Stimulated activated CD4-positive, alpha-beta T cell treated with anti-CD3 and anti-CD28 coated beads, Interleukin-15, amount 100 ng/mL, for 24 hours (primary cell): Measurements from ENCODE around the gene STARD13.
"Not testable (repeated sequence)": the region's sequence is repeated elsewhere in the genome, so short reads cannot be mapped to it uniquely, and the experiment has no call there.

Source experiments
- DNase-seq: peaks from one replicate; pipeline ENCODE4 v3.0.0-alpha.2; 2020

The STARD13 gene

DNA sequence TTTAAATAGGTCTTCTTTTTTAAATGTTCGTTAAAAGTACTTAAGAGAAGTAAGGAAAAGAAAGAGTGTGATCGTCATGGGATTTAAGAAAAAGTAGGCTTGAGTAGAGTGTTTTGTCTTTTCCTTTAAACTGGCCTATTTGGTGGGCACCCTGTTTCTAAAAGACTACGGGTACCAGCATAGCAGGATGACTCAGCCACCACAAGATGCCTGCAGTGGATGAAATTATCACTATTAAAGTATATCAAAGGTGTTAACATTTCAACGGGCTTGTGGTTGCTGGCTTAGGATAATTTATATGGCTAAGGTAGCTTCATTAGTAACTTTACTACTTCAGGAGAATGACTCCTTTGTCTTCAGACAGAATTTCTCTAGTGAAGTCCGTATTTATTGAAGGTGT lies 112.6 kb downstream of the STARD13 start:
- no peak for DNase-seq

DNA sequence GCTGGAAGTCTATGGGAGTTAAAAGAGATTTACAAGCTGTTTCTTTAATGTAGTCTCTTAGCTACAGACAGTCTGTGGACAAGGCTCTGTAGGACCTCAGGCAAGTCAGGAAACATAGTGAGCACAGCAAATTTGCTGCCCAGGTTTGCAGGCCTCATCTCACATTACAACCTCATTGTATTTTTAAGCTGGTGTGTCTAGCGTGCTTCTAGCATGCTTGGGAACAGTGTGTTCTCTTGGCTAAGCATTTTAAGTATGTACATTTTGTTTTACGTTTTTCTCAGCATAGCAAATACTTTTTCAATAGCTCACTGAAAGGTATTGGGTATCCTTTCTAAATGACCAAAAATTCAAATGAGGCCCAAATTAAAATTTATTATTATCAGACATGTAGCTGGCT lies 113.2 kb downstream of the STARD13 start:
- no peak for DNase-seq

DNA sequence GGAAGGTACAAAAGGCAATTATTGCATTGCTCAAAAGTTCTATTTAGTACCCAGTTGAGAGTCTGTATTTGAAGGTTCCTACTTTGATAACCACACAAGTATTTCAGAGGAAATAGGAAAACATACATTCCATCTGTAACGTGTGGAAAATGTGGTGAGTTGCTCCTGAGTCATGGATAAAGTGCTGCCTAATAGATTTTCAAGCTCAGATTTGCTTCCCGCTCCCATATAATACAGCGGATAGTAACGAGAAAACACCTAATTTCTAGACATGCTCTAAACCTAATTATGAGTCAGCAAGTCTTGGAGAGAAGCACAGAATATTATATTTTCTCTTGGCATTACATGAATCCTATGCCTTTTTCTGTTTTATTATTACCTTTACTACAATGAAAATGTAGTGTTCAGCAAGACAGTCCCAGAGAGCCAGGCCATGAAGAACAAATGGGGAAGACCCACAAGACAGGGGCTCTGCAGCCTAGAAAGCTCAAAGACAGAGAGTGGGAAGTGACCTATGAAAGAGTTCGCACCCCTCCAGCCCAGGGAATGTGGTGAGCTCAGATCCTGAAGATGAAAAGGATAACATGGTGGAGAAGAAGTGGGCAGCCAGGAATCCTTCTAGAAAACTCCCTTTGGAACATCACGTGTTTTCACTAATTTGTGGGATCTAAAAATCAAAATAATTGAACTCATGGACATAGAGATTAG lies 116.1 kb downstream of the STARD13 start:
- DNase-seq, result no peak

DNA sequence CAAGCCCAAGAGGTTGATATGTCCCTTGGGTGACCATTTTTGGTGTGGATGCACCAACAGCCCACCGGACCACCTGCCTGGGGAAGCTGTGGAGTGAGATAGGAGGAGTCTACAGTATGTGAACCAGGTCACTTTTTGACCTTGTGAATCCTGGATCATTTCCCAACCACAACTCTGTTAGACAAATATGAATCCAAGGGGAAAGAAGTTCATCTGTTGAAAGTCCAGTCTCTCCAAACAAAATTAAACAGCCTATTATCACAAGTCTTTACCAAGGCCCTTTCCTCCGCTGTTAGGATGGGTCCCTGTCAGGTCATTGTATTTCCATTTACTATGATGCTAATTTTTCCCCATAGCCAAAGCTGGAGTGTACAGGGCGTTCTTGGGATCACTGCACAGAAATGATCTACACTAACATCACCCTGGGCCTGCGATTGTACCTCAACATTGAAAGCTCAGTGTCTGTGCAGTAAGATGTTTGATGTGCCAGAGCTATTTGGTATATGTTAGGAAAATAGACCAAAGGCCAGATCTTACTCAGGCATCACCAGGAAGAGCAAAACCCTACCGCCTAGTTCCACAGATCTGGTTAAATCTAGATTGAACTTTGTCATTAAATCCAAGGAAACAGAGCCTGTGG lies 117.1 kb downstream of the STARD13 start:
- DNase-seq, result no peak

DNA sequence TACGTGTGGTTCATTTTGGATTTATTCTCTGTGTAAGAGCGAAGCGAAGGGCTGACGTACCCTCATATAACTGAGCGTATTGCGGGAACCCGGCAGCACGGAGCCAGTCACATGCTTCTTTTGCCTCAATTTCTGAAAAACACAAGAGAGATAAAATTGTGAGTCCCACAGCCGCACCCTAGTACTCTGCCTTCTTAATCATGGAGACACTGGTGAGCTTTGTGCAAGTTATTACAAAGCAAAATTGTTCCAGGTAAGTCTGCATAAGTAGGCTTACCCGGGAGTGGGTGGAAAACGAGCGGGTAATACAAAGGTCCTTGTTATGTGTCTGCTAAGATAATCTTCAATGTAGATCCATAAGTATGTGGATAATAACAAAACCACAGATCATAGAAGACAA lies 118.1 kb downstream of the STARD13 start:
- no peak for DNase-seq

DNA sequence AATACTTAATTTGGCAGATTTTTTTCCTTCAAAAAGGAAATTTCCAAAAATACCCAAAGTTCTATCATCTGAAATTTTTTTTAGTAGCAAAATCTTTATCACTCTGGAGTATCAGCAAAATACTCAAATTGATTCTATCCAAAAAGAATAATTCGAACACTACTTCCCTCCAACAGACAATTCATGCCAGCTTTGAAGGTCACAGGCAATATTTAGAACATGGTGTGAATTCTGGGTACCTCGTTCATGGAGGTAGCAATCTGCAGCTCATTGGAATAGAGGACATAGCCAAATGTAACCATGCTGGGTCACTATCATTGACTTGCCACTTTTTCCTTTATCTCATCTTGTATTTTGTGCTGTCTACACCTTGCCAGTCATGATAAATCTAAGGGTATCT lies 119.8 kb downstream of the STARD13 start:
- no peak for DNase-seq

DNA sequence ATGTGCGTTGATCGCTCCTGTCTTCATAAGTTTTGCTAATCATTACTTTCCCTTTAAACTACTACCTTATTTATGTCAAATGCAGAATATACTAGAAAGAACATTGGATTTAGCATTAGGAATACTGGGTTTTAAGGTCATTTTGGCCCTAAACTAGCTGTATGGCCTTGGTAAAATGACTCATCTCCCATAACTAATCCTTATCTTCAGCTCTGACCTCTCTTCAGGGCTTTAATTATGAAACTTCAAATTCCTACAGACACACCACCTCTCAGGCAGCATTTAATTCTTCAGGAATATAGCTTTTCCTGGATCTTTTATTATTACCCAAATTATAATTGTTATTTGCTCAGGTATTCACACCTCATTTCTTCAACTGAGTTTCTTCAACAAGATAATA lies 121.2 kb downstream of the STARD13 start:
- DNase-seq, result no peak

DNA sequence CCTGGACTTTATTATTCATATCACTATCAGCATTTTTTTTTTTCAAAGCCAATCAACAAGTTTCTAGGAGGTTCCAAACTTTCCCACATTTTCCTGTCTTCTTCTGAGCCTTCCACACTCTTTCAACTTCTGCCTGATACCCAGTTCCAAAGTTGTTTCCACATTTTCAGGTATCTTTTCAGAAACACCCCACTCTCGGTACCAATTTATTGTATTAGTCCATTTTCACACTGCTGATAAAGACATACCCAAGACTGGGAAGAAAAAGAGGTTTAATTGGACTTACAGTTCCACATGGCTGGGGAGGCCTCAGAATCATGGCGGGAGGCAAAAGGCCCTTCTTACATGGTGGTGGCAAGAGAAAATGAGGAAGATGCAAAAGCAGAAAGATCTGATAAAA lies 122.8 kb downstream of the STARD13 start:
- not testable (repeated sequence) for DNase-seq

DNA sequence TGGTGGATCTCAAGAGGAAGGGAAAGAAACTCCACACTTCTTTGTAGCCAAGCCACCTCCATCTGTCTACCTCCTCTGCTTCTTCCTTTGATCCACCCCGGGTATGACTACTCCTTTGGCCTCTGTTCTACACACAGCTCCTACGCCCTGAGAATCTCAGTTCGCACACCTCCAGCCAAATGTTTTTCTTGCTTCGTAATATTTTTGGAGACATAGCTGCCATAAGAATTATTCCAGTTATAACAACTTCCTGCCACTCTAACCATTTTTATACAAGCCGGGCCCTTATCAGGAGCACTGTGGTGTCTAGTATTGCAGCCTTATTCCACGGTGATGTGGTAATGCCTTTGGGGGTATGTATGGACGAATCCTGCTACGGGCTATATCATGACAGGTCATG lies 126.7 kb downstream of the STARD13 start:
- DNase-seq, result no peak

DNA sequence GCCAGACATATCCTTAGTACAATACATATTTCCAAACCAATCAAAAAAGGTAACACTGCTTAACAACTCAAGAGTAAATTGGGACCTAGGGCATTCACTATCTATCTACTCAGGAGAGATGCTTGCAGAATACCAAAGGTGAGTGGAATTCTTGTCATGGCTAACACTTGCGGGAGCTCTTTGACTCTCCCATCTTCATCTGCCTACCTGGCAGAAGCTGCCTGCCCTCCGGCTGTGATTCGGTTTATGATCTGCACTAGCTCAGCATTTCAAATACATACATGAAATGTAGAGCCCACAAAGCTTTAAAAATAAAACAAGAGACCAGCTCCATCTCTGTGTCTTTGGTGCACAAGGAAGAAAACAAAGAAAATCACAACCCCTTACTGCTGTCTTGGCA lies 127.3 kb downstream of the STARD13 start:
- no peak for DNase-seq

DNA sequence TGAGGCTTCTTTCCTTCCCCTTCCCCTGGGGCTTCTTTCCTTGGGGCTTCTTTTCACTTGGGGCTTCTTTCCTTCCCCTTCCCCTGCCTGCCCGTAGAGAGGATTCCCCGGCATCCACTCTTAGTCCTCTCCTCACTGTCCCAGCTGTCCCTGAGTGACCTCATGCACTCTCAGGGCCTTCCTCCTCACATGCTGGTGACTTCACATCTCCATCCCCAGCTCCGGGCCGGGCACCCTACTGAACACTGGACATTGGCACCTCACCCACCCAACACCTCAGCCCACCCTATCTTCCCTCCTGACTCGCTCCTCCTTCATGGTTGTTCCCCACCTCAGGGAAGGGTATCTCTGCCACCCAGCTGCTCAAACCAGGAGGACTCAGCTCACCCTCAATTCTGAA lies 130.6 kb downstream of the STARD13 start:
- DNase-seq, result no peak

DNA sequence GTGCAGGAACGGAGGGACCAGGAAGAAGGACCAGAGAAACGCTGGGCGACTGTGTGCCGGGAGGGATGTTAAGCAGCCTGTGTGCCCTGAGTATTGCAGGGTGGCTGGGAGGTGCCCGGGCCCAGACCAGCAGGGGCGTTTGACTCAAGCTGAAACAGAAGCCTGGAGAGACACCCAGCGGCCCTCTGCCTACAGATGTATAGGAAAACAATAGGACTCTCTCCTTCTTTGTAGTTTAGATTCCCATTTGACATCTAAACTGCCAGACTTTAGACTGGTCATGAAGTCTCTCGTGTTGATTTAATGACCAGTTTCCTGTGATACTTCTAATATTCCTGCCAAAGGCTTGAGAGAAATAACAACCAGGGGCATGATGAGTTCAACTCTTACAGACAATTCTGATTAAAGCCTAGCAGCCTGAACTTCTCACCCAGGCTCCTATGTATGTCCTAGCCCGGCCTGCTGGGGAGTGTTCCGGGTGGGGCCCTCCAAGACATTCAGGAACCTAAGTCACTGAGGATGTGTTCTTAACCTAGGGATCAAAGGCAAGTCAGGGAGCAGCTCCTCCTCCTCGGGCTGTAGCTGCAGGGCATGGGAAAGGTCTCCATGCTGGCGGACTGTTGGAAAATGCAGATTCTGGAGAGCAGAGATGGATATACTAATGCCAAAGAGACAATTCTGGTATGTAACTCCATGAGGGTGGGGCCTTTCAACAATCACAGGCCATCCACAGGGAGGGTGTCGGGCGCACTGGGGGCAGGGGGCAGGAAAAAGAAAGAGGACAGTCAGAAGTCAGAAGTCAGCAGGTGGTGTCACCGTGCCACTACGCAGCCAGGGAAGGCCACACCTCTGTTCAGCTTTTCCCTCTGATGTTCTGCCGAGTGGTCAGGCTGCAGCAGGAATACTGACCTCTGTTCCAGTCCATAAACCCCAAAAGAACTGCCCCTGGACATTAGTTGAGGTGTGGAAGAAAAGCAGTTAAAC lies 131.8 kb downstream of the STARD13 start:
- no peak for DNase-seq

DNA sequence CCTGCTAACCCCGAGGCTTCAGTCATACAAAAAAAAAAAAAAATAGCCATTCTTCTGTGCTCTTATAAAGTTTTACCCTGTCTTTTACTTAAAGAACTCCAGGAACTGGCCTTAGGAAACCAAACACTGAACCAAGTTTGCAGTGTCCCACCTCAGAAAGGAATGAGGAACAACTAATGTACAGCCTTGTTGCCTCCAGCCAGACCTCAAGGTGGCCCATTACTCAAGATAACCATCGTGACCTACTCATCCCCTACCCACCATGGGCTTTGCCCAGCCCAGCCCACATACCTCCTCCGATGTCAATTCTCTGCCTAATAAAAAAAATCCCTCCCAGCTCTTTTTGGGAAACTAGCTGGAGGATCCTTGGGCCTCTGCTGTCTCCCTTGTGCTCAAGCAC lies 133.2 kb downstream of the STARD13 start:
- DNase-seq, result no peak

DNA sequence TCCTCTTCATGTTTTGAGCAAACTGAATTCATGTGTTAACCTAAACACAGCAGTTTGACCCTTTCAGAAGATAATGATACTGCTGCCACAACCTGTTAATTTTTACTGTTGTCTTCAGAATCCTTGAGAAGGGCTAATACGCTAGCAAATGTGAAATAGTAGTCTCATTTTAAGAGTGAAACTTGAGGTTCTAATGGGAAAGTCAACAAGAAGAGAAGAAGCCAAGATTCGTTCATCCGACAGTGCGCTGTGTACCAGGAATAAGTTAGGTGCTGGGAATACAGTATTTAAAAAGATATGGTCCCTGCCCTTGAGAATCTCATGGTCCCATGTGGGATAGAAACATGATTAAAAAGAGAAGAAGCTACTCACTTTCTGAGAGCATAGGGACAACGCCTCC lies 134.9 kb downstream of the STARD13 start:
- DNase-seq, result no peak

DNA sequence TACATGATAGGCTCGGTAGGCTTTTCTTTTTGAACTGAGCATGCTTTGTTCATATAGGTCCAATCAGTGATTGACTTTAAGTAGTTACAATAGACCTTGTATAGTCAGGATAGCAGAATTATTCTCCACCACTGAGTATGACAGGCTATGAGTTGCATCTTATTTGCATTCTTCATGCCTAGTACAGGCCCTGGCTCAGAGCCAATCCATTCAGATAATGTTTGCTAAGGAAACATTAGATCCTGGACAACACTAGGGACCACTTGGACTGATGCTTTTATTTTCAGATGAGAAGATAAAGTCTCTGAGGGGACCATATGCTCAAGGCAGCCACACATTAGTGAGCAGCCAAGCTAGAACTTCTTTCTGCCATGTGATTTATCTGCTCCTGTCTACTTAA lies 135.4 kb downstream of the STARD13 start:
- DNase-seq, result no peak

DNA sequence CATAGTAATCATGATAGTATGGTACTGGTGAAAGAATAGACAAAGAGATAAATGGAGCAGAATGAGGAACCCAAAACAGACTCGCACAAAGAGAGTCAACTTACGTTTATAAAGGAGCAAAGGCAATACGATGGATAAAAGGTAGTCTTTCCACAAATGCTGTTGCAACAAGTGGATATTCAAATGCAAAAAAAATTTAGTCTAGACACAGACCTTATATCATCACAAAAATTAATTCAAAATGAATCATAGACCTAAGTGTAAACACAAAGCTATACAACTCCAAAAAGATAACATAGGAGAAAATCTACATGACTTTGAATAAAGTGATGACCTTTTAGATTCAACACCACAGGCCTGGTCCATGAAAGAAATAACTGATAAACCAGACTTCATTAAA lies 137.7 kb downstream of the STARD13 start:
- no peak for DNase-seq

DNA sequence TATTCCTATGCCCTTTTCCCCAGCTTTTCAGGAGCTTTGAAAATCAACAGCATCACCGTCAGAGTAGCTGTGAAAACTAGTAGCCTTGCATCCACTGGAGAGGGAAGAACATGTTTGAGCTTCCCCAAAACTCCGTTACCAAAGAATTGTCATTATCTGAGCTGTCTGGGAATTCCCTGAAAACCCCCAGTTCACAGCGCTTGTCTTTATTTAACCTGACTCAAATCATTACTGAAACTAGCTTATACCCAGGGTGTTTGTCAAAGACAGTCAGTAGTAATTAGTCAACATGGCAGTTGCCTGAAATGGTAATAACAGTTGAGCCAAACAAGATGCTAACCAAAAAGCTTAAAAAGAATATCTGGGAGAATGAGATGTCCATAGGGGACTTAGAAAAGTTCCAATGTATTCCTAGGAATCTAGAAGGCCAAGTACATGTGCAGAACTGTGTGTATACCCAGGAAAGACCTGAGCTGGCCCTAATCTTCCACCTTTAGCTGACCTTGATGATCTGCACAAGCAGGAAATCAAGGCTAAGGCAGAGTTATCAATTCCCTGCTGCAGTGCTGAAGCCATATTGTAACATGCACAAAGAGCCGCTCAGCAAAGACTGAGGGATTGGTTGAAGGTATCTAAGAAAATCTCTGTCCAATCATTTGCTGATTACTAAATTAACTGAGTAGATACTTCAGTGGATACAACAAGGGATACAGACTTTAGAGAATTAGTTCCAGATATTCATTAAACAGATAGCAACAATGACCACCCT lies 138.5 kb downstream of the STARD13 start:
- peak; percentile 15 for DNase-seq

DNA sequence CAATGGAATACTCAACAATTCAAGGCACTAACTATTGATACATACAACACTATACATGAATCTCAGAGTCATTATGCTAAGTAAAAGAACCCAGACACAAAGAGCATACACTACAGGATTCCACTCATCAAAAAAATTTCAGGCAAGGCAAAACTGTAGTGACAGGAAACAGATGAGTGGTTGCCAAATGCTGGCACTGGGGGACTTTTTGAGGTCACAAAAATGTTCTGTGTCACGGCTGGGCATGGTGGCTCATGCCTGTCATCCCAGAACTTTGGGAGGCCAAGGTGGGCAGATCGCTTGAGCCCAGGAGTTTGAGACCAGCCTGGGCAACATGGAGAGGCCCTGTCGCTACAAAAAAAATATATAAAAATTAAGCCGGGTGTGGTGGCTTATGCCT lies 139.9 kb downstream of the STARD13 start:
- DNase-seq, result peak; percentile 11

DNA sequence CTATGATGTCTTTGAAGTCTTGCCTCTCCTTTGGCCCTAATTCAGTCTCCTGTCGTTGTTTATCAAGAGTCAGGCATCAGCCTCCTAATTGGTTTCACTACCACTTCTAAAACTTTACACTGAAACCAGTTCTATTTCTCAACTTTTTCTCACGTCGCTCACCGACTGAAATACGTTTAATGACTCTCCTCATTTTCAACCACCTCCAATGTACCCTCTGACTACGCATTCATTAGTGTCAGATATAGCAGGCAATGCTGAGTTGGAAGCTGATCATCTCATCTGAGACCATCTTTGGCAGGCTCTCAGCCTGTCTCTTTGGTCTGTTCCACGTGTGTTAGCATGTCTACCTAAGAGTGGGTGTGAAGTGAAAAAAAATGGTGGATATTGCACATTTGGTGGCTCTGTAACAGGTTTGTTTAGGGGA lies 141.2 kb downstream of the STARD13 start:
- DNase-seq, result no peak

DNA sequence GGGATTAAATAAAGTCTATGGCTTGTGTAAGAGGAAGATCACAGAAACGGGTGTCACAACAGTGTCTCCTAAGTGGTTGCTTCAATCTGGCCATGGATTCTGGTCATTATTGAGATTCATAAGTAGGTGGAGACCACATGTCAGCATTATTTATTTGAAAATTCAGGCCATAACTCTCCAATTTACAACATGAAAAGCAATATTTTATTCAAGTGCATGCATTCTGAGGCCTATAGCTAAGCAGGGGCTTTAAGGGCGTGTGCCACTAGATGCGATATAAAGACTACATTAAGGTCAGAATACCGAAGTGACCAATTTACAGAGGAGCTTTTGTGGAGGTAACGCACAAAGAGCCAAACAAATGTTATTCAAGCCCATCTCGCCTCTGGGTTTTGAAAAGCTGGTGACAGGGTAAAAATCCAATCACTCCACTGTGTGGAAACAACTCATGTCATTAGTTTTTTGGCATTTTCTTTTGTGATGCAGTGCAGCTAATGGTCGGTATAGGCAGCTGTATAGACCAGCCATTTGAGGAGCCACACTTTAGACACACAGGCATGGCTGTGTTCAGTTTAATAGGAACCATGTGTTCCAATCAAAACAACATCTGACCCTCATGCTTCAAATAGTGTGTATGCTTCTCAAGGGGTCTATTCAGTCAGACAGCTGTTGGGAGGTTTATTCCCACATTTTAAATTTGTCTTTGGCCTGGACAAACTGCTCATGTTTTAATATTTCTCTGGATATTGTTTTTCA lies 145.6 kb downstream of the STARD13 start:
- no peak for DNase-seq

DNA sequence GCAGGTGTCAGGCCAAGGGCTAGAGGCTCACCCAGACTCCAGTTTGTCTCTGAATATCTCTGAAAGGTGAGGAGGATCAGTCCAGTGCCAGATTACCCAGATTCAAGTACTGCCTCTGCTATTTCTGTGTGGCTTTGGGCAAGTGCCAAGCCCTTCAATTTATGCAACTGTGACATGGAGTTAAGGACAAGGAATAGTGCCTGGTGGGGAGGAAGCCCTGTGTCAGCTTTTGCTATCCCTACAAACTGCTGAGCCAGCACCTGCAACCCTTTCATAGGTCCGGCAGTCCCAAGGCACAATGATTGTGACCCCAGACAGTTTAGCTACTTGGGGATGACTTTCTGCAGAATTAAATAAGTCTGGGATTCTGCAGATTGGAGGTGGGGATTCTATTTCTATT lies 146.4 kb downstream of the STARD13 start:
- DNase-seq, result no peak

DNA sequence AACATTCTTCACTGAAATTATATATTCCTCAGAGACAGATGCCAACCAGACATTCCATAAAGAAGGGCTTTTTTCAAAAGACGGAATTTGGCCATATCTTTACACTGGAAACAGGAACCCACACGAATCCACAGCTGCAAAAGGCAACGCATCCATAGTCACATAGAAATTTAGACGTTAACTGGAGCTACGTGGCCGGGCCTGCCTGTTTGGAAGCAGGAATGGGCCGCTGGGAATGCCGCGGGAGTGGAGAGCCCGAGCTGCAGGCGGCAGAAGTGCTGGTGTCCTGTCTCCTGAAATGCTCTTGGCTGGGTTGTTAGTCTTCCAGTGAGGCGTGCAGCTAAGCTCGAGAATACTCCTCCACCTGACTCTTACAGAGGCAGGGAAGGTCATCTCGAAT lies 147.1 kb downstream of the STARD13 start:
- no peak for DNase-seq
